ENCODE results near the gene HSFX4.
"Not testable (repeated sequence)": the region's sequence is repeated elsewhere in the genome, so short reads cannot be mapped to it uniquely, and the experiment has no call there.

HSFX4 gene

GRCh38 chrX:149923836-149924235, 5.5 kb upstream of the HSFX4 start:
- not testable (repeated sequence) for H3K4me3 ChIP-seq (ENCODE audit: low read length); H3K36me3 ChIP-seq (ENCODE audit: control insufficient read depth, insufficient read depth, low read length, severe bottlenecking); H3K4me1 ChIP-seq (ENCODE audit: control insufficient read depth, insufficient read depth, low read length); DNase-seq (ENCODE audit: low read depth); H3K9ac ChIP-seq (ENCODE audit: low read length); H3K27me3 ChIP-seq (replicated peaks; ENCODE audit: control insufficient read depth, insufficient read depth, low read length); H3K9me3 ChIP-seq (ENCODE audit: control insufficient read depth, low read length)

- H3K9ac ChIP-seq (ENCODE audit: low read length); H3K4me1 ChIP-seq (ENCODE audit: control insufficient read depth, insufficient read depth, low read length); H3K9me3 ChIP-seq (ENCODE audit: control insufficient read depth, low read length); H3K27me3 ChIP-seq (replicated peaks; ENCODE audit: control insufficient read depth, insufficient read depth, low read length); H3K36me3 ChIP-seq (ENCODE audit: control insufficient read depth, insufficient read depth, low read length, severe bottlenecking); H3K4me3 ChIP-seq (ENCODE audit: low read length); DNase-seq (ENCODE audit: low read depth): not testable (repeated sequence)
Observed at GRCh38 chrX:149924434-149924833, 4.9 kb upstream of the HSFX4 start.

- H3K4me3 ChIP-seq (ENCODE audit: low read length); DNase-seq (ENCODE audit: low read depth); H3K27me3 ChIP-seq (replicated peaks; ENCODE audit: control insufficient read depth, insufficient read depth, low read length); H3K9me3 ChIP-seq (ENCODE audit: control insufficient read depth, low read length); H3K36me3 ChIP-seq (ENCODE audit: control insufficient read depth, insufficient read depth, low read length, severe bottlenecking); H3K4me1 ChIP-seq (ENCODE audit: control insufficient read depth, insufficient read depth, low read length); H3K9ac ChIP-seq (ENCODE audit: low read length): not testable (repeated sequence)
Observed at GRCh38 chrX:149927245-149927963, 2.0 kb upstream of the HSFX4 start.

- not testable (repeated sequence) for DNase-seq (ENCODE audit: low read depth); H3K4me3 ChIP-seq (ENCODE audit: low read length); H3K9me3 ChIP-seq (ENCODE audit: control insufficient read depth, low read length); H3K4me1 ChIP-seq (ENCODE audit: control insufficient read depth, insufficient read depth, low read length); H3K9ac ChIP-seq (ENCODE audit: low read length); H3K36me3 ChIP-seq (ENCODE audit: control insufficient read depth, insufficient read depth, low read length, severe bottlenecking); H3K27me3 ChIP-seq (replicated peaks; ENCODE audit: control insufficient read depth, insufficient read depth, low read length)
Observed at GRCh38 chrX:149927964-149928258, 1.5 kb upstream of the HSFX4 start.

GRCh38 chrX:149928635-149929034, 738 bp upstream of the HSFX4 start:
- not testable (repeated sequence) for H3K9me3 ChIP-seq (ENCODE audit: control insufficient read depth, low read length); H3K27me3 ChIP-seq (replicated peaks; ENCODE audit: control insufficient read depth, insufficient read depth, low read length); H3K4me3 ChIP-seq (ENCODE audit: low read length); H3K4me1 ChIP-seq (ENCODE audit: control insufficient read depth, insufficient read depth, low read length); H3K9ac ChIP-seq (ENCODE audit: low read length); H3K36me3 ChIP-seq (ENCODE audit: control insufficient read depth, insufficient read depth, low read length, severe bottlenecking); DNase-seq (ENCODE audit: low read depth)

- not testable (repeated sequence) for H3K4me3 ChIP-seq (ENCODE audit: low read length); H3K27me3 ChIP-seq (replicated peaks; ENCODE audit: control insufficient read depth, insufficient read depth, low read length); H3K9ac ChIP-seq (ENCODE audit: low read length); H3K36me3 ChIP-seq (ENCODE audit: control insufficient read depth, insufficient read depth, low read length, severe bottlenecking); H3K4me1 ChIP-seq (ENCODE audit: control insufficient read depth, insufficient read depth, low read length); H3K9me3 ChIP-seq (ENCODE audit: control insufficient read depth, low read length); DNase-seq (ENCODE audit: low read depth)
Observed at GRCh38 chrX:149931355-149931754, 2.0 kb downstream of the HSFX4 start.

- not testable (repeated sequence) for DNase-seq (ENCODE audit: low read depth); H3K4me1 ChIP-seq (ENCODE audit: control insufficient read depth, insufficient read depth, low read length); H3K9me3 ChIP-seq (ENCODE audit: control insufficient read depth, low read length); H3K9ac ChIP-seq (ENCODE audit: low read length); H3K4me3 ChIP-seq (ENCODE audit: low read length); H3K27me3 ChIP-seq (replicated peaks; ENCODE audit: control insufficient read depth, insufficient read depth, low read length); H3K36me3 ChIP-seq (ENCODE audit: control insufficient read depth, insufficient read depth, low read length, severe bottlenecking)
Observed at GRCh38 chrX:149932150-149932549, 2.8 kb downstream of the HSFX4 start.

- not testable (repeated sequence) for H3K27me3 ChIP-seq (replicated peaks; ENCODE audit: control insufficient read depth, insufficient read depth, low read length); DNase-seq (ENCODE audit: low read depth); H3K9ac ChIP-seq (ENCODE audit: low read length); H3K9me3 ChIP-seq (ENCODE audit: control insufficient read depth, low read length); H3K4me1 ChIP-seq (ENCODE audit: control insufficient read depth, insufficient read depth, low read length); H3K4me3 ChIP-seq (ENCODE audit: low read length); H3K36me3 ChIP-seq (ENCODE audit: control insufficient read depth, insufficient read depth, low read length, severe bottlenecking)
Observed at GRCh38 chrX:149932970-149933369, 3.6 kb downstream of the HSFX4 start.

- H3K9me3 ChIP-seq (ENCODE audit: control insufficient read depth, low read length); H3K4me1 ChIP-seq (ENCODE audit: control insufficient read depth, insufficient read depth, low read length); H3K9ac ChIP-seq (ENCODE audit: low read length); DNase-seq (ENCODE audit: low read depth); H3K4me3 ChIP-seq (ENCODE audit: low read length); H3K36me3 ChIP-seq (ENCODE audit: control insufficient read depth, insufficient read depth, low read length, severe bottlenecking); H3K27me3 ChIP-seq (replicated peaks; ENCODE audit: control insufficient read depth, insufficient read depth, low read length): not testable (repeated sequence)
Observed at GRCh38 chrX:149933547-149933946, 4.2 kb downstream of the HSFX4 start.

GRCh38 chrX:149937328-149937727, 8.0 kb downstream of the HSFX4 start:
- not testable (repeated sequence) for H3K9me3 ChIP-seq (ENCODE audit: control insufficient read depth, low read length); H3K4me1 ChIP-seq (ENCODE audit: control insufficient read depth, insufficient read depth, low read length); DNase-seq (ENCODE audit: low read depth); H3K27me3 ChIP-seq (replicated peaks; ENCODE audit: control insufficient read depth, insufficient read depth, low read length); H3K36me3 ChIP-seq (ENCODE audit: control insufficient read depth, insufficient read depth, low read length, severe bottlenecking)
- H3K9ac ChIP-seq (ENCODE audit: low read length): peak overlapping the region; percentile 91
- peak overlapping the region; percentile 88 for H3K4me3 ChIP-seq (ENCODE audit: low read length)

GRCh38 chrX:149937871-149938426, 8.6 kb downstream of the HSFX4 start:
- H3K9me3 ChIP-seq (ENCODE audit: control insufficient read depth, low read length): no peaks in the 10 kb centered on the region
- DNase-seq (ENCODE audit: low read depth): peak; percentile 33
- peak overlapping the region; percentile 88 for H3K4me3 ChIP-seq (ENCODE audit: low read length)
- peak overlapping the region; percentile 91 for H3K9ac ChIP-seq (ENCODE audit: low read length)
- H3K36me3 ChIP-seq (ENCODE audit: control insufficient read depth, insufficient read depth, low read length, severe bottlenecking): no peaks in the 10 kb centered on the region
- no peaks in the 10 kb centered on the region for H3K27me3 ChIP-seq (replicated peaks; ENCODE audit: control insufficient read depth, insufficient read depth, low read length)
- H3K4me1 ChIP-seq (ENCODE audit: control insufficient read depth, insufficient read depth, low read length): peaks cover 3% of the 10 kb centered on the region

- peak; percentile 97 for DNase-seq (ENCODE audit: low read depth)
- peak within 1 kb of the TSS; percentile 88 for H3K4me3 ChIP-seq (ENCODE audit: low read length)
- H3K4me1 ChIP-seq (ENCODE audit: control insufficient read depth, insufficient read depth, low read length): peaks cover 3% of the 10 kb centered on the region
- no peaks in the 10 kb centered on the region for H3K27me3 ChIP-seq (replicated peaks; ENCODE audit: control insufficient read depth, insufficient read depth, low read length)
- peak within 1 kb of the TSS; percentile 91 for H3K9ac ChIP-seq (ENCODE audit: low read length)
- no peaks in the 10 kb centered on the region for H3K9me3 ChIP-seq (ENCODE audit: control insufficient read depth, low read length)
- H3K36me3 ChIP-seq (ENCODE audit: control insufficient read depth, insufficient read depth, low read length, severe bottlenecking): no peaks in the 10 kb centered on the region
Observed at GRCh38 chrX:149938427-149938880, 9.1 kb downstream of the HSFX4 start, which contains the start of gene EOLA2. Gene EOLA2, minus strand, starts transcription at chrX:149938491. Its CDS starts 4,617 bp downstream, at chrX:149933874.

All from adipocyte (in vitro differentiated cells).